ENCODE results near the gene PTPRG. TPM values are rescaled to one million over a fixed set of nuclear protein-coding genes. Genes with fewer than 3 reads are reported as not detected.
A peak's percentile ranks its signal among the peaks of the same experiment; 100 is the strongest.

Gene PTPRG
- total and polyA plus RNA-seq, 10 of the 15 experiments (the other 5 are each of a cell fraction or from before 2014, with no cell fraction given): 0.29 to 20.7 (median 1.4) TPM

DNA sequence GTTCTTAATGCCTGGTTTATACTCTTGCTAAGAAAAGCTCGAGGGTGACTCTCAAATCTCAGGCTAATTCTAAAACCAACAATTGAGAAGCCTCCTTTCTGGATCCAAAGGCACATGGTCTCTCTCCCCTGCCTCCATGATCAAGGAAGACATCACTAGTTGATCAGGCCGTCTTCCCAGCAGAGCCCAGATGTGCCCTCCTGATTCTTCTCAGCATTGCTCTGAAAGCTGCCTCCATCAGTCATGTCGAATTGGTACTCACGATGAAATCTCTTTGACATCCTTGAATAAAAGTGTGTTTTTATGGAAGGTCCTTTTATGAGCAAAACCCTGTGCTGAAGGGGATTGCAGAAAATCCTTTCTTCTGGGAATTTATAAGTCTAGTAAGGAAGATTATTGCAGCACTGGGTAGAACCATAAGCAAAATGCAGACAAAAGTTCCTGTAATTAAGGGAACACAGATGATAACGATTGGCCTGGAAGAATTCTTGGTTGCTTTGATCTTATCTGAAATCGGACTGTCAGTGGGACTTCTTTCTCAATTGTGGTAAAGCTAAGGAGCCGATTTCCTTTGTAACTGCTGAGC is 345.9 kb downstream of the PTPRG start:
- Histone ChIP-seq H3K79me2 (ENCODE audit: control insufficient read depth, insufficient read depth, low read length) (no peaks in the 10 kb centered on the region), H3K27me3 (replicated peaks in 1 of 2; ENCODE audit: control insufficient read depth in 2 of 2, insufficient read depth in 2 of 2, low read length in 1 of 2) (no peaks in the 10 kb centered on the region; a peak in 1 of 4 replicates), H3K4me3 (no peak overlapping the region), H3K36me3 (ENCODE audit: control insufficient read depth in 2 of 2, insufficient read depth in 2 of 2, low read length in 1 of 2) (no peaks in the 10 kb centered on the region), H3K4me2 (ENCODE audit: control insufficient read depth, insufficient read depth) (no peak overlapping the region), H3K9ac (ENCODE audit: control insufficient read depth, insufficient read depth, low read length) (no peak overlapping the region), H3K4me1 (ENCODE audit: control insufficient read depth, insufficient read depth, low read length) (0 out of 2 replicates have a peak, but pooled peaks cover 4% of the 10 kb centered on the region), H3K9me3 (replicated peaks; ENCODE audit: control insufficient read depth, insufficient read depth, low read length) (no peaks in the 10 kb centered on the region), H4K20me1 (ENCODE audit: control insufficient read depth, insufficient read depth) (no peaks in the 10 kb centered on the region), H3K27ac (ENCODE audit: control insufficient read depth, insufficient read depth) (no peak overlapping the region), H2AFZ (ENCODE audit: control insufficient read depth, low read depth, low read length) (no peak overlapping the region)
- ChIA-PET CTCF (interaction anchor here (1.1 kb wide), 1 partner anchor 12 kb away, joined by 4 read pairs; no protein-coding TSS in a partner anchor), POLR2A (interaction anchor here (0.5 kb wide), 1 partner anchor 300 kb away, joined by 5 read pairs; no protein-coding TSS in a partner anchor), RAD21 (ENCODE audit: unreplicated experiment) (interaction anchor here (0.6 to 1.1 kb wide), 3 partner anchors 49 to 494 kb away, joined by 3 to 6 read pairs (median 3); no protein-coding TSS in a partner anchor), SMC1A (ENCODE audit: uncharacterized antibody, unreplicated experiment) (interaction anchor here (0.6 to 1.4 kb wide), 6 partner anchors 12 to 280 kb away, joined by 3 to 5 read pairs (median 3); no protein-coding TSS in a partner anchor)
- in situ Hi-C loops (cut with MboI): no loop called here
- ATAC-seq (no peak), DNase-seq (ENCODE audit: low read depth, low spot score) (no peak), FAIRE-seq (no peak)
- intact Hi-C loops (cut with micrococcal nuclease; ENCODE audit: unreplicated experiment): no loop called here
- WGBS (ENCODE audit: insufficient coverage, insufficient replicate concordance, low lambda C conversion rate, missing lambda C conversion rate): 19% methylated on average over 7 of the region's 7 CpGs
- TF ChIP-seq HCFC1 (IDR thresholded peaks at IDR 0.05; ENCODE audit: low read length) (no peak), MLLT1 (IDR thresholded peaks at IDR 0.05) (0 out of 2 replicates have a peak, but pooled peaks have one; percentile 57)
- no TSS peak for BruUV-seq (replicated peaks)

GRCh38 chr3:61908382-61908781 is 347.0 kb downstream of the PTPRG start:
- Histone ChIP-seq H3K4me2 (ENCODE audit: control insufficient read depth, insufficient read depth) (no peak overlapping the region), H2AFZ (ENCODE audit: control insufficient read depth, low read depth, low read length) (no peak overlapping the region), H3K9me3 (replicated peaks; ENCODE audit: control insufficient read depth, insufficient read depth, low read length) (no peaks in the 10 kb centered on the region), H3K4me1 (ENCODE audit: control insufficient read depth, insufficient read depth, low read length) (0 out of 2 replicates have a peak, but pooled peaks cover 4% of the 10 kb centered on the region), H4K20me1 (ENCODE audit: control insufficient read depth, insufficient read depth) (no peaks in the 10 kb centered on the region), H3K79me2 (ENCODE audit: control insufficient read depth, insufficient read depth, low read length) (no peaks in the 10 kb centered on the region), H3K27ac (ENCODE audit: control insufficient read depth, insufficient read depth) (no peak overlapping the region), H3K27me3 (replicated peaks in 1 of 2; ENCODE audit: control insufficient read depth in 2 of 2, insufficient read depth in 2 of 2, low read length in 1 of 2) (no peaks in the 10 kb centered on the region), H3K4me3 (no peak overlapping the region), H3K9ac (ENCODE audit: control insufficient read depth, insufficient read depth, low read length) (no peak overlapping the region), H3K36me3 (ENCODE audit: control insufficient read depth in 2 of 2, insufficient read depth in 2 of 2, low read length in 1 of 2) (no peaks in the 10 kb centered on the region)
- CTCF ChIA-PET: no interaction called here
- RAD21 ChIA-PET (ENCODE audit: unreplicated experiment): interaction anchor here (0.6 to 1.8 kb wide), 3 partner anchors 13 to 38 kb away, joined by 3 to 6 read pairs (median 5); no protein-coding TSS in a partner anchor
- in situ Hi-C loops (cut with MboI) (no loop called here), intact Hi-C loops (cut with micrococcal nuclease; ENCODE audit: unreplicated experiment) (no loop called here)
- no peak for DNase-seq (ENCODE audit: low read depth, low spot score)
- no TSS peak for BruUV-seq (replicated peaks)
- POLR2A ChIA-PET: interaction anchor here (0.6 kb wide), 1 partner anchor 14 kb away, joined by 5 read pairs; no protein-coding TSS in a partner anchor
- no peak for FAIRE-seq
- ATAC-seq: no peak
- SMC1A ChIA-PET (ENCODE audit: uncharacterized antibody, unreplicated experiment): interaction anchor here (1.1 to 1.3 kb wide), 3 partner anchors 13 to 33 kb away, joined by 3 to 5 read pairs (median 4); no protein-coding TSS in a partner anchor
- WGBS (ENCODE audit: insufficient coverage, insufficient replicate concordance, low lambda C conversion rate, missing lambda C conversion rate): 0% methylated on average over 1 of the region's 1 CpG
- TF ChIP-seq POLR2A (IDR thresholded peaks at IDR 0.05; ENCODE audit: low read depth, low read length): no peak
- TF ChIP-seq, protein P1, sequence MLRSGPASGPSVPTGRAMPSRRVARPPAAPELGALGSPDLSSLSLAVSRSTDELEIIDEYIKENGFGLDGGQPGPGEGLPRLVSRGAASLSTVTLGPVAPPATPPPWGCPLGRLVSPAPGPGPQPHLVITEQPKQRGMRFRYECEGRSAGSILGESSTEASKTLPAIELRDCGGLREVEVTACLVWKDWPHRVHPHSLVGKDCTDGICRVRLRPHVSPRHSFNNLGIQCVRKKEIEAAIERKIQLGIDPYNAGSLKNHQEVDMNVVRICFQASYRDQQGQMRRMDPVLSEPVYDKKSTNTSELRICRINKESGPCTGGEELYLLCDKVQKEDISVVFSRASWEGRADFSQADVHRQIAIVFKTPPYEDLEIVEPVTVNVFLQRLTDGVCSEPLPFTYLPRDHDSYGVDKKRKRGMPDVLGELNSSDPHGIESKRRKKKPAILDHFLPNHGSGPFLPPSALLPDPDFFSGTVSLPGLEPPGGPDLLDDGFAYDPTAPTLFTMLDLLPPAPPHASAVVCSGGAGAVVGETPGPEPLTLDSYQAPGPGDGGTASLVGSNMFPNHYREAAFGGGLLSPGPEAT (IDR thresholded peaks at IDR 0.05; ENCODE audit: low read depth): no peak
- no peak for TF ChIP-seq PAX8 (IDR thresholded peaks at IDR 0.05)
- no peak for TF ChIP-seq CBX5 (IDR thresholded peaks at IDR 0.05; ENCODE audit: low read depth)
- TF ChIP-seq SREBF1 (IDR thresholded peaks at IDR 0.05; ENCODE audit: low read length): no peak
- TF ChIP-seq DPF2 (IDR thresholded peaks at IDR 0.05): no peak
- no peak for TF ChIP-seq KAT2A (conservative IDR thresholded peaks at IDR 0.05; ENCODE audit: control insufficient read depth, low read depth, low read length)
- no peak for TF ChIP-seq NBN (IDR thresholded peaks at IDR 0.05)
- TF ChIP-seq IKZF1 (conservative IDR thresholded peaks at IDR 0.05): no peak
